Inflammatory macrophage treated with lipopolysaccharide for 1 hour (primary cell): Measurements from ENCODE around the gene RNH1.
"Not testable (repeated sequence)": the region's sequence is repeated elsewhere in the genome, so short reads cannot be mapped to it uniquely, and the experiment has no call there.

ENCODE experiments used
- DNase-seq, 2 donors: peaks; one replicate each; pipeline ENCODE4 v3.0.0-alpha.2; 2020 to 2022

Gene RNH1

DNA sequence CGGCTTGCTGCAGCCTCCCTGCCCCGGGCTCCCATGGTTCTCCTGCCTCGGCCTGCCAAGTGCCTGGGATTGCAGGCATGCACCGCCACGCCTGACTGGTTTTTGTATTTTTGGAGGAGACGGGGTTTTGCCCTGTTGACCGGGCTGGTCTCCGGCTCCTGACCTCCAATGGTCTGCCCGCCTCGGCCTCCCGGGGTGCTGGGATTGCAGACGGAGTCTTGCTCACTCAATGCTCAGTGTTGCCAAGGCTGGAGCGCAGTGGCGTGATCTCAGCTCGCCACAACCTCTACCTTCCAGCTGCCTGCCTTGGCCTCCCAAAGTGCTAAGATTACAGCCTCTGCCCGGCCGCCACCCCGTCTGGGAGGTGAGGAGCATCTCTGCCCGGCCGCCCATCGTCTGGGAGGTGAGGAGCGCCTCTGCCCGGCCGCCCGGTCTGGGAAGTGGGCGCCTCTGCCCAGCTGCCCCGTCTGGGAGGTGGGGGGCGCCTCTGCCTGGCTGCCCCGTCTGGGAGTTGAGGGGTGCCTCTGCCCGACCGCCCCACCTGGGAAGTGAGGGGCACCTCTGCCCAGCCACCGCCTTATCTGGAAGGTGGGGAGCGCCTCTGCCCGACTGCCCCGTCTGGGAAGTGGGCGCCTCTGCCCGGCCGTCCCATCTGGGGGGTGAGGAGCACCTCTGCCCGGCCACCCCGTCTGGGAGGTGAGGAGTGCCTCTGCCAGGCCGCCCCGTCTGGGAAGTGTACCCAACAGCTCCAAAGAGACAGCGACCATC, 10.1 kb upstream of the RNH1 start:
- DNase-seq, result not testable (repeated sequence)

DNA sequence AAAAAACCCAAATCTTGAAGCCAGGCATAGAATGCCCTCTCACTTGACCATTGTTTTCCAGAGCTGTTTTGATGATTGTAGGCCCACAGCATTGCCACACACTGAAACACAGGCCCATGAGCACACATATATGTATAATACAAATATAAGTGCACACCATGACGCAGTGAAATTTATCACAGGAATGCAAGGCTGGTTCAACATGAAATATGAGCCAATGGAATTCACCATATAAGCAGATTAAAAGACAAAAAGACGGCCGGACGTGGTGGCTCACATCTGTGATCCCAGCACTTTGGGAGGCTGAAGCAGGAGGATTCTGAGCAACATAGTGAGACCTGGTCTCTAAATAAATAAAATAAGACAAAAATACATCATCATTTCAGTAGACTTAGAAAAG, 9.4 kb upstream of the RNH1 start:
- no peak for DNase-seq

DNA sequence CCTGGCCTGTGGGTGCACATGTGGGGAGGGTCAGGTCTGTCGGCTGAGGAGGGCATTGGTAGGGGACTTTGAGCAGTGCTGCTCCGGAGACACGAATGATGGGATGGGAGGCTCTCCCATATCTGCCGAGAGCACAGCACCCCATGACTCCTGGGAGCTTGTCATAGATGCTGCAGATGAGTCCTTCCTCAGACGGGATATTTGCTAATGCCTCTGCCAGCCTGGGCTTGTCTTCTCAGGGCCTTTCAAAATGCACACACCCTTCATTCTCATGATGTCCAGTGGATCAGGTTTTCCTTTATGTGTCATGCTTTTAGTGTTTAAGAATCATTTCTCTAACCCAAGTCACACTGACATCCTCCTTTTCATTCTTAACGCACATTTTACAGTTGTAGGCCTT, 8.1 kb upstream of the RNH1 start:
- DNase-seq, result no peak

DNA sequence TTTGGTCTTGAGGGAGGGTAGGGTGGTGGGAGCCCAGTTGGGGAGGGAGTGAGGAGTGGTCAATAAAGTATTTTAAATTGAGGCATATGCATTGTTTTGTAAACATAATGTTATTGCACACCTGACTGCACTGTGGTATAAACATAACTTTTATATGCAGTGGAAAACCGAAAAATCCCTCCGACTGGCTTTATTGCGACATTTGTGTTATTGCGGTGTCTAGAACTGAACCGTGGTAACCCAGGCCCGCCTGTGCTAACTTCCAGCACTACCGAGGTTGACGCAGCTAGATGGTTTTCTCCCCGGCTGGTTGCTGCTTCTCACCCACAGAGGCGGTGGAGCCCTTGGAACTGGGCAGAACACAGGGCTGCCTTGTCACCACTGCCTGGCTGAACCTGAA, 7.6 kb upstream of the RNH1 start:
- peak in 1 of 2 donors; percentile 27 for DNase-seq

GRCh38 chr11:512761-513595, 5.9 kb upstream of the RNH1 start:
- DNase-seq, result peak; percentile 28 to 34

DNA sequence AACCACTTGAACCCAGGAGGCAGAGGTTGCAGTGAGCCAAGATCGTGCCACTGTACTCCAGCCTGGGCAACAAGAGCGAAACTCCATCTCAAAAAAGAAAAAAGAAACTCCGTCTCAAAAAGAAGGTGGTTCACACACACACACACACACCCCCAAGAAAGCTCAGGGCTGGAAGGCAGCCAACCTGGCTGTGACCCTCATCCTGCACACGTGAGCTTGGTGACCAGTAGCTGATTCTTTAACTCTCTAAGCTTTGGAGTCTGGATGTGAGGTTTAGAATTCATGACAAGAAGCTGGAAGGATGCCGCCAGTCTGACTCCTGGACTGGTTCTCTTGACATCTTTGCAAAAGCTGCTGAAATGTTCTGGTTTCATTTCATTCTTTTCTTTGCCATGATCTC, 1.9 kb upstream of the RNH1 start:
- no peak for DNase-seq

- no peak for DNase-seq
These were observed 879 bp upstream of the RNH1 start for GRCh38 chr11:507727-508515.

DNA sequence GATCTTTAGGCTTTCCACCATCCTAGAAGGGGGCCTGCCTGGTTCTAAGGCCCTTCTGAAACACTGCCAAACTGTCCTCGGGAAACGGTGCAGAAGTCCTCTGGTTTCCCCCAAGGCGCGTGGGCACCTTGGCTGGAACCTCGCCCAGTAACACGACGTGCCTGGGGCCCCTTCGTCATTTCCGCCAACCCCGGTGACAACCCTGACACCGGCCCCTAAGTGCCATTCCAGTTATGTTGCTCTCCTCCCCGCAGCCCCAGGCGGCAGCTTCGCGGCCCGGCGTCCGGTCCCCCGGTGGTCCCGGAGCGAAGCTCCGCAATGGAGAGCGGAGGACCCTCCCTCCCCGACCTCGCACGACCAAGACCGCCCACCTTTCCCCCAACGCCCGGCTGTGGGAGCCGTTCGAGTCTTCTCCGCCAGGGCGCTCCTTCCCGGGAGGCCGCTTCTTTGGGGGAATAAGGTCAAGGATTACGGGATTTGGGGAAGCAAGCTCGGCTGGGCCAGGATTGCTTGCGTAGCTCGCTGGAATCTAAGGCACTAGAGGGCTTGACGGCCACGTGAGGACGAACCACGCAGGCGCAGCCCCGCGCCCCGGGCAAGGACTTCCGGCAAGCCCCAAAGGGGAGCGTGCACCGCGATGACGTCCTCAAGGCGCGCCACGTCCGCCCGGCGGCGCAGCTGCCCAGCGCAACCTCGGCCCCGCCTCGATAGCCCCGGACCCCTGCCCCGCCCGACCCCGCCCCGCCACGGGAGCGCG, 626 bp downstream of the RNH1 start:
- DNase-seq, result peak; percentile 94 to 98

- DNase-seq, result no peak
These were observed 2.1 kb downstream of the RNH1 start for GRCh38 chr11:504994-505344.

DNA sequence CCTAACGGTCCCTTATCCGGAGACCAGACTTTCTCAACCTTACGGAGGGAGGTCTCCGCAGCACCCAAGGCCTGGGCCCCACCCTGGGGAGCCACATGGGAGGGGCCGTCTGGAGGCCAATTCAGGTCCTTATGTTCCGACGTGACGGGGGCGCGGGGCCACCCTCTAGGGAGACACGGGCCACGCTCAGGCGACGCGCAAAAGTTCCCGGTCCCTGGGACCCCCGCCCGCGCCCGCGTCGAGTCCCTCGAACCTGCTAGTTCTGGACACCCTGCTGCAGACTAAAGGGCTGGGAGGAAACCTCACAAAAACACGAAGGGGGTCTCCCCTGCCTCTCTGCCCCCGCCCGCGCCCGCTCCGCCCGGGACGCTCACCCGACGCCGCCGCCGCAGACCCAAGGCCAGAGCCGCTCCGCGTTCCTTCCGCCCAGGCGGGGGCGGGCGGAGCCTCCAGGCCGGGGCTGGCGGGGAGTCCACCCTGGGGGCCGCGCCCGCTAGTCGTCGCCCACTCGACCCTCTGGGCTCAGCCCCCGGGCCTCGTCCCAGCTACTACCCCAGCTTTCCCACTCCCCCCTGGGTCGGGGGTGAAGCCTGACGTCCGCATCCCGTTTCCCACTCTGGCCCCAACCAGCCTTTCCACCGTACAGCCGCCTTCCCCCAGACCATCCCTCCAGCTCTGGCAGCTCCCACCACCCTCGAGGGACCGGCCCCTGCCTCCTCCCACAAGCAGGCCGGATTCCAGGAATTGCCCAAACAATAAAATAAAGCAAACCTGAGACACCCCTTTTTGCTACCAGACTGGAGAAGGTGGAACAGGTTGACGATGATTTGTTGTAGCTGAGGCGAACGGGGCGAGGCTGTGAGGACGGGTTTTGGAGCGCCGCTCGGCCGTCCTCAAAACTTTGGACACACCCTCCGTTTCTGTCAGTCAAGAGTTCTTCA, 2.7 kb downstream of the RNH1 start:
- DNase-seq, result peak; percentile 40 to 49

- peak; percentile 89 to 90 for DNase-seq
These were observed 3.7 kb downstream of the RNH1 start for GRCh38 chr11:503179-503981.

DNA sequence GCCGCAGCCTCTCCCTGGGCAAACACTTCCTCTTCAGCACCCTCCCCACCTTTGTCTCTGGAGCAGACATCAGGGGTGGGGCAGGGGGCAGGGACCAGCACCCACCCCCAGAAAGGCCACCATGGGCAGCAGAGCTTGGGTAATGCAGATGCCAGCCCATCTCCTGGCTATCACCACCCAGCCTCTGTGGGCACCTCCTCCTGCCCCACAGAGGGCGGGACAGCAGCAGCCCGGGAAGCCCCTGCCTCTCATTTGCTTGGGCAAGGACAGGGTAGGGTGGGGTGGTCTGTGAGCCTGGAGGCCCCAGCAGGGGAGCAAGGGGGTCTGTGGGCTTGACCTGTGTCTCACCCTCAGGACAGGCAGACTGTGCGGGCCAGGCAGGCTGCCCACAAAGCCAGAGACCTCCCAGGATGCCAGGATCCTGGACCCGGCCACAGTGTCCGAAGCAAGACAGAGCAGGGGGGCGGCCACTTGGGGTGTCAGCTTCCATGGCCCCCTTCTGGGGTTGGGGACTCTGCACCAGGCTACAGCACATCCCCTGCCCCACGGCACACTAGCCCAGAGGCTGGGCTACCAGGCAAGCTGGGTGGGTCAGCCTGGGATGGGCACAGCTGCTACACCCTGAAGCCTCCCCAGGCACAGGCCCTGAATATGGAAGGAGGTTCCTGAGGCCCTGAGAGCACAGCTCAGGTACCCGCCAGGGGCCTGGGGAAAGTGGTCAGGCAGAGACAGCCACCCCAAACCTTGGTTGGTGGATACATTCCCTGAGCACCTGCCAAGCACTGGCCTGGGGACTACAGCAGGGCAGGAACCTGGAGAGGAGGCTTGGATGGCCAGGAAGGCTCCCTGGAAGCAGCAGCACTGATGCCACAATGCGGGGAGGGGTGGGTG, 4.5 kb downstream of the RNH1 start:
- no peak for DNase-seq

DNA sequence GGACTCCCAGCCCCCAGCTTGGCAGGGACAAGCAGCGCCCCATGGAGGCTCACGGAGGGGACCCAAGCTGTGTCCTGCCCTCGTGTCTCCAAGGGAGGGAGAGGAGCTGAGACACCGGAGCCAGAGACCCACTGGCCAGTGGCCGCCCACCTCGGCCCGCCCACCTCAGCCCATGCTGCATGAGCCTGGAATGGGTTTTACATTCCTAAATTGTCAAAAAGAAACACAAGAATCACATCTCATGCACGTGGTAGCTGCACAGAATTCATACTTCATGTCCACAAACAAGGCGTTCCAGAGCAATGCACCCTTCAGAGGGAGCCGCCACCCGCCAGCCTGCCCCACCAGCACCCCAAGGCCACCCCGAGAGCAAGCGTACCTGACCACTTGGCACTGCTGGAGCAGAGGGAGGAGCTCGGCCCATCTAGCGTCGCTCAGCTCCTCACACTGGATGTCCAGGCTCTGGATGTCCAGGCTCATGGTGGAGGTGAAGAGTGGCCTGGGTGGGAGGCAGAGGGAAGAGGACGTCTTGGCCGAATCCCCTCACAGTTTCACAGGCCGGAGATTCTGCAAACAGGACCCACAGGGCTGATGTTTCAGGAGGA, 5.3 kb downstream of the RNH1 start:
- no peak for DNase-seq

- no peak for DNase-seq
These were observed 5.9 kb downstream of the RNH1 start for GRCh38 chr11:501001-501682.

- no peak for DNase-seq
These were observed 7.6 kb downstream of the RNH1 start for GRCh38 chr11:499201-500076.

DNA sequence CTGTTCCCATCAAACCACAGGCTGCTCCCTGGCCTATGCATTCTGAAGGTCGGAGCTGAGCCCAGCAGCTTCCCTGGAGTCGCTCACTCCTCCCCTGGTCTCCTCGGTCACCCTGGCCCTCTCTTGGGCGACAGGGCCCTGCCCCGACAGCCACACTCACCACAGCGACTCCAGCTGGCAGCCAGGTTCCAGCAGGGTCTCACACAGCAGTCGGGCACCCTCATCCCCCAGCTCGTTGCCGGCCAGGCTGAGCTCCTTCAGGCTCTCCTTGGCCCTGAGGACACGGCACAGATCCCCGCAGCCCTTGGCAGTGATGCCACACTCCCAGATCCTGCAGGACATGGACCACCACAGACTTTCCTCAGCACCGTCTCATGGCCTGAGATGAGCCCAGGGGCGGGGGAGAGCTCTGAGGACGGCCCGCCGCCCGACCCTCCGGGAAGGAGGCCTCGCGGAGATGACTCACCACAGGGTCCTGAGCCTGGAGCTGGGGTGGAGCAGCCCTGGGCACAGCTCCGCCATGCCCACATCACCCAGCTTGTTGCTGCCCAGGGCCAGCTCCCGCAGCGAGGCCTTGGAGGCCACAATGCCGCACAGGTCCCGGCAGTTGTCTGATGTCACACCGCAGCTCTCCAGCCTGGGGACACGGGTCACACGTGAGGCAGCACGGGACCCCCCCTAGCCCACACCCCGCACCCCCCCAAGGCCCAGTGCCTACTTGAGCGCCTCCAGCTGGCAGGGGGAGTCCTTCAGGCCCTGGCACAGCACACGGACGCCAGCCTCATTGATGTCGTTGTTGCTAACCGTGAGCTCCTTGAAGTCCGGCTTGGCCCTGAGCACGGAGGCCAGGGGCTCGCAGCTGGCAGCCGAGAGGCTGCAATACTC, 8.5 kb downstream of the RNH1 start:
- DNase-seq, result no peak
